Endothelial cell (in vitro differentiated cells): ENCODE data around the gene CHD5. TPM values are rescaled to one million over a fixed set of nuclear protein-coding genes. Genes with fewer than 3 reads are reported as not detected.
"Not testable (repeated sequence)": the region's sequence is repeated elsewhere in the genome, so short reads cannot be mapped to it uniquely, and the experiment has no call there.

ENCODE experiments used
- DNase-seq: peaks from one replicate; pipeline ENCODE4 v3.0.0; 2021; ENCODE audit warnings: low spot score
- H3K27ac Mint-ChIP-seq: one replicate; pipeline ENCODE4 v1.8.0; 2021; ENCODE audit warnings: mixed read lengths, inconsistent platforms; ENCODE audit not compliant: unreplicated experiment
- H3K27me3 Mint-ChIP-seq: one replicate; pipeline ENCODE4 v1.8.0; 2021; ENCODE audit warnings: mild to moderate bottlenecking, moderate library complexity, mixed read lengths, inconsistent platforms; ENCODE audit not compliant: unreplicated experiment
- H3K36me3 Mint-ChIP-seq: one replicate; pipeline ENCODE4 v1.8.0; 2021; ENCODE audit warnings: mild to moderate bottlenecking, low read depth, mixed read lengths, inconsistent platforms; ENCODE audit not compliant: unreplicated experiment
- H3K4me1 Mint-ChIP-seq: one replicate; pipeline ENCODE4 v1.8.0; 2021; ENCODE audit warnings: mild to moderate bottlenecking, mixed read lengths, inconsistent platforms; ENCODE audit not compliant: unreplicated experiment
- H3K4me3 Mint-ChIP-seq: one replicate; pipeline ENCODE4 v1.8.0; 2021; ENCODE audit warnings: mild to moderate bottlenecking, mixed read lengths, inconsistent platforms; ENCODE audit not compliant: unreplicated experiment
- H3K9me3 Mint-ChIP-seq: one replicate; pipeline ENCODE4 v1.8.0; 2021; ENCODE audit warnings: mixed read lengths, inconsistent platforms; ENCODE audit not compliant: unreplicated experiment
- CTCF ChIP-seq: fragments of 200-600 bp; sonication (generic); IDR thresholded peaks from one replicate; pipeline ENCODE4 v1.5.0; 2021; ENCODE audit warnings: antibody characterized with exemption; ENCODE audit not compliant: unreplicated experiment
- total RNA-seq: library from RNA; stranded (reverse); fragmentation: NEBNext Ultra II Directional; extraction: Animal tissue kit (Norgen Biotek cat#: 25700); gene quantifications from one replicate; pipeline ENCODE4 v1.2.1, GENCODE V29; 2021; ENCODE audit not compliant: unreplicated experiment

Gene CHD5
- total RNA-seq, 1 donor from 2014 or later, result 0.15 TPM

GRCh38 chr1:6221210-6221784 lies 41.2 kb upstream of the CHD5 start:
- DNase-seq, result no peak
- Mint-ChIP-seq H3K9me3 (no peaks in the 10 kb centered on the region), H3K4me1 (peaks cover 2% of the 10 kb centered on the region), H3K27me3 (no peaks in the 10 kb centered on the region), H3K4me3 (no peak overlapping the region), H3K36me3 (peaks cover 32% of the 10 kb centered on the region), H3K27ac (no peak overlapping the region)
- TF ChIP-seq CTCF, result no peak

- H3K27ac Mint-ChIP-seq, result no peak overlapping the region
Observed at GRCh38 chr1:6220236-6220635, 40.1 kb upstream of the CHD5 start.

GRCh38 chr1:6219641-6220040 lies 39.5 kb upstream of the CHD5 start:
- H3K4me3 Mint-ChIP-seq, H3K27me3 Mint-ChIP-seq, H3K4me1 Mint-ChIP-seq, H3K27ac Mint-ChIP-seq, H3K9me3 Mint-ChIP-seq, DNase-seq: not testable (repeated sequence)
- H3K36me3 Mint-ChIP-seq, result peaks cover 17% of the 10 kb centered on the region

More at GRCh38 chr1:6220236-6220635, 40.1 kb upstream of the CHD5 start:
- H3K4me1 Mint-ChIP-seq, result peaks cover 2% of the 10 kb centered on the region
- no peak overlapping the region for H3K4me3 Mint-ChIP-seq
- TF ChIP-seq CTCF, result no peak
- DNase-seq, result no peak
- peaks cover 1% of the 10 kb centered on the region for H3K27me3 Mint-ChIP-seq
- H3K36me3 Mint-ChIP-seq, result peaks cover 22% of the 10 kb centered on the region
- no peaks in the 10 kb centered on the region for H3K9me3 Mint-ChIP-seq

GRCh38 chr1:6218375-6219164 lies 38.4 kb upstream of the CHD5 start:
- TF ChIP-seq CTCF, result no peak
- Mint-ChIP-seq H3K27me3 (peaks cover 1% of the 10 kb centered on the region), H3K4me3 (no peak overlapping the region), H3K9me3 (no peaks in the 10 kb centered on the region), H3K4me1 (peaks cover 2% of the 10 kb centered on the region), H3K36me3 (peaks cover 6% of the 10 kb centered on the region), H3K27ac (no peak overlapping the region)
- no peak for DNase-seq

- no peak overlapping the region for H3K4me3 Mint-ChIP-seq
Observed at GRCh38 chr1:6212193-6212959, 32.3 kb upstream of the CHD5 start.

More at GRCh38 chr1:6212193-6212959, 32.3 kb upstream of the CHD5 start:
- peaks cover 11% of the 10 kb centered on the region for H3K27me3 Mint-ChIP-seq
- no peaks in the 10 kb centered on the region for H3K9me3 Mint-ChIP-seq
- peaks cover 2% of the 10 kb centered on the region for H3K36me3 Mint-ChIP-seq
- no peak for DNase-seq
- no peaks in the 10 kb centered on the region for H3K4me1 Mint-ChIP-seq
- H3K27ac Mint-ChIP-seq, result no peak overlapping the region
- TF ChIP-seq CTCF, result no peak
